ENCODE results near the gene CASP3.

Gene CASP3

GRCh38 chr4:184636897-184637296 is 12.3 kb downstream of the CASP3 start:
- H3K27ac ChIP-seq (ENCODE audit: low read depth, low read length), result no peak overlapping the region
- H3K27me3 ChIP-seq (ENCODE audit: control insufficient read depth, low read length), result no peaks in the 10 kb centered on the region
- H3K4me3 ChIP-seq (ENCODE audit: low read length), result no peak overlapping the region
- H3K4me2 ChIP-seq (ENCODE audit: low read length), result no peak overlapping the region
- H3K79me2 ChIP-seq (ENCODE audit: control insufficient read depth, low read length), result peaks cover 38% of the 10 kb centered on the region
- no peak for TF ChIP-seq EZH2phosphoT487 (IDR thresholded peaks at IDR 0.05; ENCODE audit: borderline replicate concordance, low read length)
- no peak for TF ChIP-seq CTCF (IDR thresholded peaks at IDR 0.05; ENCODE audit: low read depth, low read length, poor library complexity, severe bottlenecking)
- H3K4me1 ChIP-seq (ENCODE audit: control insufficient read depth, low read length), result peaks cover 9% of the 10 kb centered on the region
- peaks cover 72% of the 10 kb centered on the region for H3K36me3 ChIP-seq (ENCODE audit: control insufficient read depth, low read length)
- no peaks in the 10 kb centered on the region for H3K9me3 ChIP-seq (ENCODE audit: control insufficient read depth, insufficient read depth, low read length)
- 0 out of 2 replicates have a peak, but pooled peaks cover 2% of the 10 kb centered on the region for H3F3A ChIP-seq (ENCODE audit: control insufficient read depth, insufficient read depth)
- no peaks in the 10 kb centered on the region for H4K20me1 ChIP-seq (ENCODE audit: control insufficient read depth, insufficient read depth, low read depth, low read length)
- H3K9me2 ChIP-seq (replicated peaks; ENCODE audit: control insufficient read depth, low read length), result no peaks in the 10 kb centered on the region

- Histone ChIP-seq H3K27me3 (ENCODE audit: control insufficient read depth, low read length) (no peaks in the 10 kb centered on the region), H3F3A (ENCODE audit: control insufficient read depth, insufficient read depth) (0 out of 2 replicates have a peak, but pooled peaks cover 2% of the 10 kb centered on the region), H3K36me3 (ENCODE audit: control insufficient read depth, low read length) (peaks cover 73% of the 10 kb centered on the region), H3K9me2 (replicated peaks; ENCODE audit: control insufficient read depth, low read length) (no peaks in the 10 kb centered on the region), H4K20me1 (ENCODE audit: control insufficient read depth, insufficient read depth, low read depth, low read length) (no peaks in the 10 kb centered on the region), H3K27ac (ENCODE audit: low read depth, low read length) (no peak overlapping the region), H3K4me3 (ENCODE audit: low read length) (no peak overlapping the region), H3K9me3 (ENCODE audit: control insufficient read depth, insufficient read depth, low read length) (no peaks in the 10 kb centered on the region), H3K79me2 (ENCODE audit: control insufficient read depth, low read length) (peaks cover 30% of the 10 kb centered on the region), H3K4me2 (ENCODE audit: low read length) (no peak overlapping the region), H3K4me1 (ENCODE audit: control insufficient read depth, low read length) (peaks cover 3% of the 10 kb centered on the region; the same call in 1 of the 2 replicates)
- TF ChIP-seq CTCF (IDR thresholded peaks at IDR 0.05; ENCODE audit: low read depth, low read length, poor library complexity, severe bottlenecking) (no peak), EZH2phosphoT487 (IDR thresholded peaks at IDR 0.05; ENCODE audit: borderline replicate concordance, low read length) (no peak)
Measured at GRCh38 chr4:184636144-184636543, 13.1 kb downstream of the CASP3 start.

- Histone ChIP-seq H3K27me3 (ENCODE audit: control insufficient read depth, low read length) (no peaks in the 10 kb centered on the region), H3K79me2 (ENCODE audit: control insufficient read depth, low read length) (peaks cover 23% of the 10 kb centered on the region), H3K9me3 (ENCODE audit: control insufficient read depth, insufficient read depth, low read length) (no peaks in the 10 kb centered on the region), H3F3A (ENCODE audit: control insufficient read depth, insufficient read depth) (0 out of 2 replicates have a peak, but pooled peaks cover 2% of the 10 kb centered on the region), H3K4me1 (ENCODE audit: control insufficient read depth, low read length) (no peaks in the 10 kb centered on the region), H3K36me3 (ENCODE audit: control insufficient read depth, low read length) (peaks cover 80% of the 10 kb centered on the region), H4K20me1 (ENCODE audit: control insufficient read depth, insufficient read depth, low read depth, low read length) (no peaks in the 10 kb centered on the region), H3K27ac (ENCODE audit: low read depth, low read length) (no peak overlapping the region), H3K4me2 (ENCODE audit: low read length) (no peak overlapping the region), H3K4me3 (ENCODE audit: low read length) (no peak overlapping the region), H3K9me2 (replicated peaks; ENCODE audit: control insufficient read depth, low read length) (no peaks in the 10 kb centered on the region)
- TF ChIP-seq CTCF (IDR thresholded peaks at IDR 0.05; ENCODE audit: low read depth, low read length, poor library complexity, severe bottlenecking), result no peak
- TF ChIP-seq EZH2phosphoT487 (IDR thresholded peaks at IDR 0.05; ENCODE audit: borderline replicate concordance, low read length), result no peak
Measured at GRCh38 chr4:184635381-184635780, 13.9 kb downstream of the CASP3 start.
